ENCODE data around the gene PLXNA4.
A peak's percentile ranks its signal among the peaks of the same experiment; 100 is the strongest.

The PLXNA4 gene

DNA sequence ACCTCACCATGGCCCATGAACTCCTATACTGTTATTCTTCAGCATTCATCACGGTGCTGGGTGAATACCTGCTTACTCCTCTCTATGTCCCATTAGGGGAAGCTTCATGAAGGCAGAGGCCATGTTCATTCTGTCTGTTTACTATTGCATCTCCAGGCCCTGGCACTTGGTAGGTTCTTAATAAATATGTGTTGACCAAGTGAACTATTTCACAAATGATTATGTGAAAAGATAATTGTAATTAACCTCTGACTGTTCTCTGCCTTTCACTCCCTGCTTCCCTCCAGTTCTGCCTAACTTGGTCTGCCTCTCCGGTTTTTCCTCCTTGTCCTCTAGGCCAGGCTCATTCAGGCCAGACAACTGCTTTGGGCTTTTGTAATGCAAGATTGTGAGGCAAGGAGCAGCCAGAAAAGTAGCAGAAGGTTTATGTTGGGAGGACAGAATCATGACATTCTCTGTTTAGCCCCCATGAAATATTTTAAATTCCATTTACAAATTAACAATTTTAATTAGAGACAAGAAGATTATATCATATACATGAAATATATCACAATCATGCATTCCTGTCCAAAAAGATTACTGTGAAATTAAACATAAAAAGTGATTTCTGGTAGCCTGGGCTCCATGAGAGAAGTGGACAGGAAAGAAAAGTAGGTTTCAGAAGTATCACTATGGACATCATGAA is 42.1 kb upstream of the PLXNA4 start:
- in situ Hi-C loops (cut with HindIII; ENCODE audit: low pct_ligation_motif_present, low sequenced_read_pairs), result no loop called here
- peak; percentile 9 for DNase-seq
- Histone ChIP-seq H3K27ac (peak overlapping the region; percentile 36), H3K4me3 (ENCODE audit: low read depth, low read length) (no peak overlapping the region), H3K27me3 (replicated peaks) (no peaks in the 10 kb centered on the region), H3K36me3 (replicated peaks) (no peaks in the 10 kb centered on the region)
- TF ChIP-seq, protein P1, sequence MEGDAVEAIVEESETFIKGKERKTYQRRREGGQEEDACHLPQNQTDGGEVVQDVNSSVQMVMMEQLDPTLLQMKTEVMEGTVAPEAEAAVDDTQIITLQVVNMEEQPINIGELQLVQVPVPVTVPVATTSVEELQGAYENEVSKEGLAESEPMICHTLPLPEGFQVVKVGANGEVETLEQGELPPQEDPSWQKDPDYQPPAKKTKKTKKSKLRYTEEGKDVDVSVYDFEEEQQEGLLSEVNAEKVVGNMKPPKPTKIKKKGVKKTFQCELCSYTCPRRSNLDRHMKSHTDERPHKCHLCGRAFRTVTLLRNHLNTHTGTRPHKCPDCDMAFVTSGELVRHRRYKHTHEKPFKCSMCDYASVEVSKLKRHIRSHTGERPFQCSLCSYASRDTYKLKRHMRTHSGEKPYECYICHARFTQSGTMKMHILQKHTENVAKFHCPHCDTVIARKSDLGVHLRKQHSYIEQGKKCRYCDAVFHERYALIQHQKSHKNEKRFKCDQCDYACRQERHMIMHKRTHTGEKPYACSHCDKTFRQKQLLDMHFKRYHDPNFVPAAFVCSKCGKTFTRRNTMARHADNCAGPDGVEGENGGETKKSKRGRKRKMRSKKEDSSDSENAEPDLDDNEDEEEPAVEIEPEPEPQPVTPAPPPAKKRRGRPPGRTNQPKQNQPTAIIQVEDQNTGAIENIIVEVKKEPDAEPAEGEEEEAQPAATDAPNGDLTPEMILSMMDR (IDR thresholded peaks at IDR 0.05; ENCODE audit: low read depth, low read length, missing control alignments), result no peak

DNA sequence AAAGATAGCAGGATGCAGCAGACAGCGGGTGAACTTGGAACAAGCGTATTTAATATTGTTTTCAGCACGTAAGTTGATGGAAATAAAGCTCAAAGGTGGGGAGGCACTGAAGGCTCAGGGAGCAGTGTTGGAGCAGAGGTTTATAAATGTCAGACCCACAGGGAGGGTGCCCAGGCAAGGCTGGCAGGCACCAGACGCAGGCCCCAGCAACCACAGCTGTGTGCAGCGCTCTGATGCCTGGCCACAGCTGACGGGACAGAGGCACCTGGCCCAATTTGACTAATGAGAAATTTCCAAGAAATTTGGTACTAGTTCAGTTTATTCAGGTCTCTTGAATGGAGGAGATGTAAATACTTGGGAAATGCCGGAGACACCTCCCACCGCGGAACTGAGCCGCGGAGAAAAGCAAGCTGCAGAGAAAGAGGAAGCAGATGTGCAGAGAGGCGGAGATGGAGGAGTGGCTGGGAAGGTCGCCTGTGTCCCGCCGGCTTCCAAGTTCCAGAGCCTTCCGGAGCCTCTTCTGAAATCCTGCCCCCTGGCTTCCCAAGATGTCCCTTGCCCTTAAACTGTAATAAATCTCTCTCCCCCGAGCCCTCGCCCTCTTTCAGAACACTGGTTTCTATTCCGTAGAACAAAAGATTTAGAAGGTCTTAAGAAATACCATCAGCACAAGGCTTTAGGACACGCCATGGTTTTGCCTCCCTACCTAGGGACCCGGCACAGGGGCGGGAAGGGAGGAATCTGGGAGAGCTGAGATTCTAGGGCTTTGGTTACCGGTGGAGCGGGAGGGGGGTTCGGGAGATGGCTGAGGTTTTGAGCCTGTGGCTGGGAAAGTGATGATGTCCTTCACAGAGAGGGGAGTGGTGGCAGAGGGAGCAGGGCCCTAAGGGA is 38.4 kb upstream of the PLXNA4 start:
- in situ Hi-C loops (cut with HindIII; ENCODE audit: low pct_ligation_motif_present, low sequenced_read_pairs), result no loop called here
- H3K27me3 ChIP-seq (replicated peaks), result no peaks in the 10 kb centered on the region
- no peak overlapping the region for H3K27ac ChIP-seq
- H3K4me3 ChIP-seq (ENCODE audit: low read depth, low read length), result peak overlapping the region; percentile 32
- H3K36me3 ChIP-seq (replicated peaks), result no peaks in the 10 kb centered on the region
- TF ChIP-seq, protein P1 (IDR thresholded peaks at IDR 0.05; ENCODE audit: low read depth, low read length, missing control alignments), result peak; percentile 50
- no peak for DNase-seq

GRCh38 chr7:132613737-132614136 is 37.5 kb upstream of the PLXNA4 start:
- TF ChIP-seq, protein P1 (IDR thresholded peaks at IDR 0.05; ENCODE audit: low read depth, low read length, missing control alignments), result no peak
- in situ Hi-C loops (cut with HindIII; ENCODE audit: low pct_ligation_motif_present, low sequenced_read_pairs), result no loop called here
- no peak for DNase-seq
- Histone ChIP-seq H3K27ac (no peak overlapping the region), H3K4me3 (ENCODE audit: low read depth, low read length) (no peak overlapping the region), H3K36me3 (replicated peaks) (no peaks in the 10 kb centered on the region), H3K27me3 (replicated peaks) (no peaks in the 10 kb centered on the region)

GRCh38 chr7:132610995-132611394 is 34.7 kb upstream of the PLXNA4 start:
- no peak for DNase-seq
- no peaks in the 10 kb centered on the region for H3K27me3 ChIP-seq (replicated peaks)
- TF ChIP-seq, protein P1 (IDR thresholded peaks at IDR 0.05; ENCODE audit: low read depth, low read length, missing control alignments), result no peak
- no peak overlapping the region for H3K27ac ChIP-seq
- H3K36me3 ChIP-seq (replicated peaks), result no peaks in the 10 kb centered on the region
- no peak overlapping the region for H3K4me3 ChIP-seq (ENCODE audit: low read depth, low read length)
- in situ Hi-C loops (cut with HindIII; ENCODE audit: low pct_ligation_motif_present, low sequenced_read_pairs), result no loop called here

DNA sequence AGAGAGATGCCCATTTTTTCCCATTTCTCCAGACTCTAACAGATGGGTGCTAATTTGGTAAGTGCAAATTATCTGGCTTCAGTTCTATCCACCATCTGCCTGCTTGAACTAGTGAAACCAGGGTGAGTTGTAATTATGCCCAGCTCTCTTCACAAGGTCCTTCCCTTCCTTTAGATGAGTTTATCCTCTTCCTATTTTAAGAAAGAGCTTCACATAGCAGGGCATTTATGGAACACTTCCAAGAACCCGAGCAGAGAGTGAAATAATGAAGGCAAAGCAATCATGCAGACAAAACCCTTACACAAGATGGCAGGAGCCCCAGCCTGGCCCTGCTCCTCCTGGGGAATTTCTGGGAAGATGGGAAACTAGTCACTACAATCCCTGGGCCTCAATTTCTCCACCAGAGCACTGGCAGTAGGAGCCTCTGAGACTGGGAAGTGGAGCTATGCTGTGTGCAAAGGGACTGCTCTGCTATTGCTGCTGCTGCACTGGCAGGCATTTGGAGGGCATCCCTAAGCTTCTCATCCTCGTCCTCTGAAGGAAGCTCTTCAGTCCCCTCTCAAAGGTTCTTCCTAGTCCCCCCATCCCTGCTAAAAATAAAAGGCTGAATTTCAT is 33.7 kb upstream of the PLXNA4 start:
- no peak for DNase-seq
- in situ Hi-C loops (cut with HindIII; ENCODE audit: low pct_ligation_motif_present, low sequenced_read_pairs), result no loop called here
- Histone ChIP-seq H3K27ac (no peak overlapping the region), H3K27me3 (replicated peaks) (no peaks in the 10 kb centered on the region), H3K4me3 (ENCODE audit: low read depth, low read length) (no peak overlapping the region), H3K36me3 (replicated peaks) (no peaks in the 10 kb centered on the region)
- TF ChIP-seq, protein P1 (IDR thresholded peaks at IDR 0.05; ENCODE audit: low read depth, low read length, missing control alignments), result no peak

All from brain microvascular endothelial cell (primary cell).